ENCODE data around the gene ALDH1A2. TPM values are rescaled to one million over a fixed set of nuclear protein-coding genes. Genes with fewer than 3 reads are reported as not detected.
"Not testable (repeated sequence)": the region's sequence is repeated elsewhere in the genome, so short reads cannot be mapped to it uniquely, and the experiment has no call there.

Gene ALDH1A2
- polyA plus RNA-seq, 1 donor (not counting 4 experiments of a cell fraction or from before 2014, with no cell fraction given): 1.9 TPM

- H4K20me1 ChIP-seq (ENCODE audit: control insufficient read depth, extremely low read depth, insufficient read depth, low read length): no peaks in the 10 kb centered on the region
- H3K27ac ChIP-seq (ENCODE audit: control insufficient read depth, insufficient read depth, low read length): no peak overlapping the region
- H3K9ac ChIP-seq (ENCODE audit: control insufficient read depth, extremely low read depth, insufficient read depth, low read length): no peak overlapping the region
- H3K9me3 ChIP-seq (ENCODE audit: control insufficient read depth, low read depth, low read length): no peaks in the 10 kb centered on the region
- H3K9me1 ChIP-seq (ENCODE audit: control insufficient read depth, extremely low read depth, insufficient read depth, low read length): no peaks in the 10 kb centered on the region
- no peak for DNase-seq (ENCODE audit: low read depth, low spot score)
- no peak overlapping the region for H2AFZ ChIP-seq (ENCODE audit: control insufficient read depth, low read length)
- FAIRE-seq: no peak
- no peaks in the 10 kb centered on the region for H3K79me2 ChIP-seq (ENCODE audit: control insufficient read depth, insufficient read depth, low read length)
- dilution Hi-C loops (cut with MboI; ENCODE audit: extremely low pct_ligation_motif_present, low sequenced_read_pairs): no loop called here
- peaks cover 2% of the 10 kb centered on the region for H3K4me1 ChIP-seq (ENCODE audit: control insufficient read depth, extremely low read depth, insufficient read depth, low read length)
- H3K4me2 ChIP-seq (ENCODE audit: control insufficient read depth, extremely low read depth, insufficient read depth, low read depth, low read length): no peak overlapping the region
- TF ChIP-seq, protein P1, sequence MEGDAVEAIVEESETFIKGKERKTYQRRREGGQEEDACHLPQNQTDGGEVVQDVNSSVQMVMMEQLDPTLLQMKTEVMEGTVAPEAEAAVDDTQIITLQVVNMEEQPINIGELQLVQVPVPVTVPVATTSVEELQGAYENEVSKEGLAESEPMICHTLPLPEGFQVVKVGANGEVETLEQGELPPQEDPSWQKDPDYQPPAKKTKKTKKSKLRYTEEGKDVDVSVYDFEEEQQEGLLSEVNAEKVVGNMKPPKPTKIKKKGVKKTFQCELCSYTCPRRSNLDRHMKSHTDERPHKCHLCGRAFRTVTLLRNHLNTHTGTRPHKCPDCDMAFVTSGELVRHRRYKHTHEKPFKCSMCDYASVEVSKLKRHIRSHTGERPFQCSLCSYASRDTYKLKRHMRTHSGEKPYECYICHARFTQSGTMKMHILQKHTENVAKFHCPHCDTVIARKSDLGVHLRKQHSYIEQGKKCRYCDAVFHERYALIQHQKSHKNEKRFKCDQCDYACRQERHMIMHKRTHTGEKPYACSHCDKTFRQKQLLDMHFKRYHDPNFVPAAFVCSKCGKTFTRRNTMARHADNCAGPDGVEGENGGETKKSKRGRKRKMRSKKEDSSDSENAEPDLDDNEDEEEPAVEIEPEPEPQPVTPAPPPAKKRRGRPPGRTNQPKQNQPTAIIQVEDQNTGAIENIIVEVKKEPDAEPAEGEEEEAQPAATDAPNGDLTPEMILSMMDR (optimal IDR thresholded peaks at IDR 0.05 in 1 of 3, IDR thresholded peaks at IDR 0.05 in 1 of 3, conservative IDR thresholded peaks at IDR 0.05 in 1 of 3; ENCODE audit: extremely low read depth in 1 of 3, insufficient read depth in 2 of 3, low read length in 3 of 3): no peak
- no peak for TF ChIP-seq EZH2 (IDR thresholded peaks at IDR 0.05; ENCODE audit: low read length)
- no peaks in the 10 kb centered on the region for H3K36me3 ChIP-seq (ENCODE audit: control insufficient read depth in 2 of 2, extremely low read depth in 1 of 2, insufficient read depth in 2 of 2, low read length in 2 of 2)
- no peaks in the 10 kb centered on the region for H3K27me3 ChIP-seq (ENCODE audit: control insufficient read depth, extremely low read depth, insufficient read depth, low read length)
- no peak overlapping the region for H3K4me3 ChIP-seq (ENCODE audit: control insufficient read depth in 2 of 3, extremely low read depth in 1 of 3, insufficient read depth in 2 of 3, low read depth in 1 of 3, low read length in 3 of 3)
These were observed 48.9 kb upstream of the ALDH1A2 start for GRCh38 chr15:58114388-58114787.

GRCh38 chr15:58113358-58113757, 47.8 kb upstream of the ALDH1A2 start:
- H3K4me3 ChIP-seq (ENCODE audit: control insufficient read depth in 2 of 3, extremely low read depth in 1 of 3, insufficient read depth in 2 of 3, low read depth in 1 of 3, low read length in 3 of 3); H3K36me3 ChIP-seq (ENCODE audit: control insufficient read depth in 2 of 2, extremely low read depth in 1 of 2, insufficient read depth in 2 of 2, low read length in 2 of 2); H3K9me1 ChIP-seq (ENCODE audit: control insufficient read depth, extremely low read depth, insufficient read depth, low read length); H3K27ac ChIP-seq (ENCODE audit: control insufficient read depth, insufficient read depth, low read length); FAIRE-seq; H3K4me2 ChIP-seq (ENCODE audit: control insufficient read depth, extremely low read depth, insufficient read depth, low read depth, low read length); H3K27me3 ChIP-seq (ENCODE audit: control insufficient read depth, extremely low read depth, insufficient read depth, low read length); dilution Hi-C loops (cut with MboI; ENCODE audit: extremely low pct_ligation_motif_present, low sequenced_read_pairs); H2AFZ ChIP-seq (ENCODE audit: control insufficient read depth, low read length); H4K20me1 ChIP-seq (ENCODE audit: control insufficient read depth, extremely low read depth, insufficient read depth, low read length); H3K4me1 ChIP-seq (ENCODE audit: control insufficient read depth, extremely low read depth, insufficient read depth, low read length); H3K9me3 ChIP-seq (ENCODE audit: control insufficient read depth, low read depth, low read length); DNase-seq (ENCODE audit: low read depth, low spot score); H3K9ac ChIP-seq (ENCODE audit: control insufficient read depth, extremely low read depth, insufficient read depth, low read length); H3K79me2 ChIP-seq (ENCODE audit: control insufficient read depth, insufficient read depth, low read length): not testable (repeated sequence)

- Histone ChIP-seq H3K4me1 (ENCODE audit: control insufficient read depth, extremely low read depth, insufficient read depth, low read length) (peaks cover 2% of the 10 kb centered on the region), H4K20me1 (ENCODE audit: control insufficient read depth, extremely low read depth, insufficient read depth, low read length) (no peaks in the 10 kb centered on the region), H3K79me2 (ENCODE audit: control insufficient read depth, insufficient read depth, low read length) (no peaks in the 10 kb centered on the region), H3K4me2 (ENCODE audit: control insufficient read depth, extremely low read depth, insufficient read depth, low read depth, low read length) (no peak overlapping the region), H3K36me3 (ENCODE audit: control insufficient read depth in 2 of 2, extremely low read depth in 1 of 2, insufficient read depth in 2 of 2, low read length in 2 of 2) (no peaks in the 10 kb centered on the region), H3K27me3 (ENCODE audit: control insufficient read depth, extremely low read depth, insufficient read depth, low read length) (no peaks in the 10 kb centered on the region), H3K9me3 (ENCODE audit: control insufficient read depth, low read depth, low read length) (no peaks in the 10 kb centered on the region), H3K4me3 (ENCODE audit: control insufficient read depth in 2 of 3, extremely low read depth in 1 of 3, insufficient read depth in 2 of 3, low read depth in 1 of 3, low read length in 3 of 3) (no peak overlapping the region), H2AFZ (ENCODE audit: control insufficient read depth, low read length) (no peak overlapping the region), H3K9me1 (ENCODE audit: control insufficient read depth, extremely low read depth, insufficient read depth, low read length) (no peaks in the 10 kb centered on the region), H3K9ac (ENCODE audit: control insufficient read depth, extremely low read depth, insufficient read depth, low read length) (no peak overlapping the region), H3K27ac (ENCODE audit: control insufficient read depth, insufficient read depth, low read length) (no peak overlapping the region)
- TF ChIP-seq, protein P1 (optimal IDR thresholded peaks at IDR 0.05 in 1 of 3, IDR thresholded peaks at IDR 0.05 in 1 of 3, conservative IDR thresholded peaks at IDR 0.05 in 1 of 3; ENCODE audit: extremely low read depth in 1 of 3, insufficient read depth in 2 of 3, low read length in 3 of 3): no peak
- TF ChIP-seq EZH2 (IDR thresholded peaks at IDR 0.05; ENCODE audit: low read length): no peak
- dilution Hi-C loops (cut with MboI; ENCODE audit: extremely low pct_ligation_motif_present, low sequenced_read_pairs): no loop called here
- no peak for DNase-seq (ENCODE audit: low read depth, low spot score)
- no peak for FAIRE-seq
These were observed 46.2 kb upstream of the ALDH1A2 start for GRCh38 chr15:58111718-58112104.

Data from keratinocyte (primary cell).